Measurements from ENCODE around the gene PCGF3.
"Not testable (repeated sequence)": the region's sequence is repeated elsewhere in the genome, so short reads cannot be mapped to it uniquely, and the experiment has no call there.

The PCGF3 gene

GRCh38 chr4:801436-802124, 95.9 kb downstream of the PCGF3 start:
- no peak for DNase-seq

DNA sequence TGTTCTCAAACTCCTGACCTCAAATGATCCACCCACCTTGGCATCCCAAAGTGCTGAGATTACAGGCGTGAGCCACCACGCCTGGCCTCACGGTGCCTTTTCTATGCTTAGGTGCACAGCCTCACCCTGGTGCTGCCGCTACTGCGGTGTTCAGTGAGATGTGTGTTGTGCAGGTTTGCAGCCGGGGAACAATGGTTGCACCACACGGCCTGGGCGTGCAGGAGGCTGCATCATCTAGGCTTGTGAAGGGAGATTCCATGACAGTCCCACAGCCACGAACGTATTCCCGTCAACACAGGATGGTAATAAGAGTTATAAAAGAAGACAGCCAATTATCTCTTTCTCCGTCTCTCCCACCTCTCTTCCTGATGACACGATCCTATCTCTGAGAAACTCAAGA, 98.3 kb downstream of the PCGF3 start:
- no peak for DNase-seq

DNA sequence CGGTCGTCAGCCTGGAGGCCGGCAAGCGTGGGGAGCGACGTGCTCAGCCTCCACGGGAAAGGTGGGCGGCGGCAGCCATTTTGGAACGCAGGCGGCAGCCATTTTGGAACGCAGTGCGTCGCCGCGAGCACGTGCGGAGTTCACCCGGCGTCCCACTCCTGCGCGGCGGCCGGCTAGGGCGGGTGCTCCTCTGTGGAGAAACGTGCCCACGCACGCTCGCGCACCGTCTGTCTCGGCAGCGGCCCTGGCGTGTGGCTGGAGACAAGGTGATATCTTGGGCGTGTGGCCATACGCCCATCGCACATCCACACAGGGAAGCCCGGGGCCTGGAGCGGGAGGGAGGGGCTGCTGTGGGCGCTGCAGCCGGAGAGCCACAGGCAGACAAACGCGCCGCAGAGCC, 99.2 kb downstream of the PCGF3 start:
- DNase-seq, result no peak

DNA sequence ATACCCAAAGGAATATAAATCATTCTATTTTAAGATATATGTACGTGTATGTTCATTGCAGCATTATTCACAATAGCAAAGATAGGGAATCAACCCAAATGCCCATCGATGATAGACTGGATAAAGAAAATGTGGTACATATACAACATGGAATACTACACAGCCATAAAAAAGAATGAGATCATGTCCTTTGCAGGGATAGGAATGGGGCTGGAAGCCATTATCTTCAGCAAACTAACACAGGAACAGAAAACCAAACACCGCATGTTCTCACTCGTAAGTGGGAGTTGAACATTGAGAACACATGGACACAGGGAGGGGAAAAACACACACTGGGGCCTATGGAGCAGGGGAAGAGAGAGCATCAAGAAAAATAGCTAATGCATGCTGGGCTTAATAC, 101.3 kb downstream of the PCGF3 start:
- DNase-seq, result not testable (repeated sequence)

DNA sequence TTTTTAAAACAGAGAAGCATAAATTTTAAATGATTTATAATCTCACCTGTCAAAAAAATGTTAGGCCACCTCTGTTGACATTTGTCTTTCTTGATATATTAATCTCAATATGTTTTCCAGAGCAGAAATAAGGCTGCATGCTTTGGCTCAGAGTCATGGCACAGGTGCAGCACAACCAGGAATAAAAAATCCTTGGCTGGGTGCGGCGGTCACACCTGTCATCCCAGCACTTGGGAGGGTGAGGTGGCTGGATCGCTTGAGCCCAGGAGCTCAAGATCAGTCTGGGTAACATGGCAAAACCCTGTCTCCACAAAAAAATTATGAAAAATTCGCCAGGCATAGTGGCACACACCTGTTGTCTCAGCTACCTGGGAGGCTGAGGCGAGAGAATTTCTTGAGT, 102.2 kb downstream of the PCGF3 start:
- DNase-seq, result no peak

DNA sequence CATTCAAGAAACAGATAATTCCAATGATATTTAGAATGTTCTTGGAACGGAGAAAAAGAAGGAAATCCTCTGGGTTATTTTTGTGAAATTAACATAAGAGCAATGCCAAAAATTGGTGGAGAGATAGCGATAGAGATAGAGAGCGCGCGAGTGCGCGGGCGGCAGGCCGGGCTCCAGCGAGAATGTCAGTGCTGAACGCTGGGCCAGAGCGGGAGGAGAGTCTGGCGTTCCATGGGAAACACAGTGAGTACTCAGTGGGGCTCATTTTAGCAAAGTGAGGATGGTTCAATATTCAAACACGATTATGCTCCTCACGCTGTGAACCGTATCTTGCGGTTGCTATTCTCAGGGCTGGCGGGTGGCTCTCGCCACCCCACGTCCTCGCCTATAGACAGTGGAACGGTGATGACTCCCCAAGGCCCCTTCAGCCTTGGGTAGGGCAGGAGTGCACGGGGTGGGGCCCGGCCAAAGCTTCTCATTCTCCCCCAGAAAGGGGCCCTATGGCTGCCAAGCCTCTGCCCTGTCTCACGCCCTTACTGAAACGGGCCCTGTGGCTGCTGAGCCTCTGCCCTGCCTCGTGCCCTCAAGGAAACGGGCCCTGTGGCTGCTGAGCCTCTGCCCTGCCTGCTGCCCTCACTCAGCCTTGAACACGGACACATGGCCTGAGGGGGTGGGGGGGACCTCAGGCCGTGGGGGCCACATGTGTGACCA, 103.4 kb downstream of the PCGF3 start:
- DNase-seq, result no peak

DNA sequence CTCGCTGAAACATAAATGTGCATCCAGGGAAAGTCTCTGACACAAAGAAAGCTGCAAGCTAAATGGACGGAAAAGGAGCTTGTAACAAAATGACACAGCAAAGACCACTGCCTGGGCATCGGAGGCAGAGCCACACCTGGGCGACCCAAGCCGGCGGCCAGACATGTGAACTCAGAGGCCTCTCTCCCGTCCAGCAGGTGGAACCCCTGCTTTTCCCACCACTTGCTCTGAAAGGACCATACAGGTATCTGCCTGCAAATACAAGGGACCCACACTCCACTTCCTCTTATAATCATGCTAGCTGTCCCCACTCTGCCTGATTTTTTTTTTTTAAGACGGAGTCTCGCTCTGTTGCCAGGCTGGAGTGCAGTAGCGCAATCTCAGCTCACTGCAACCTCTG, 108.3 kb downstream of the PCGF3 start:
- no peak for DNase-seq

DNA sequence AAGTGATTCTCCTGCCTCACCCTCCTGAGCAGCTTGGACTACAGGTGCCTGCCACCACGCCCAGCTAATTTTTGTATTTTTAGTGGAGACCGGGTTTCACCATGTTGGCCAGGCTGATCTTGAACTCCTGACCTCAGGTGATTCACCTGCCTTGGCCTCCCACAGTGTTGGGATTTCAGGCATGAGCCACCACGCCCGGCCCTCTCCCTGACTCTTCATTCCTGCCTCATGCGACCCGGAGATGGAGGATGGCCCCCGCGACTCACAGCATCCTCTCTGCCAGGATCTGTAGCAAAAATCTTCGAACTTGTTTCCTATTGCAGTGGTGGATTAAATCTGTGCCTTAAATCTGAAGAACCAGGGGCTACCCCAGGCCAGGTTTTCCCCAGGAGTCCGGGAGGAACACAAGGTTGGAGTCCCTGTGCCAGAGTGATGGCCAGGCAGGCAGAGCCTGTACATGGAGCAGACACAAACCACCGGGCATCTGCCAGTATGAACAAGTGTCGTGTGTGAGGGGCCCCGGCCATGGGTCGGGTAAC, 108.7 kb downstream of the PCGF3 start:
- DNase-seq, result no peak

DNA sequence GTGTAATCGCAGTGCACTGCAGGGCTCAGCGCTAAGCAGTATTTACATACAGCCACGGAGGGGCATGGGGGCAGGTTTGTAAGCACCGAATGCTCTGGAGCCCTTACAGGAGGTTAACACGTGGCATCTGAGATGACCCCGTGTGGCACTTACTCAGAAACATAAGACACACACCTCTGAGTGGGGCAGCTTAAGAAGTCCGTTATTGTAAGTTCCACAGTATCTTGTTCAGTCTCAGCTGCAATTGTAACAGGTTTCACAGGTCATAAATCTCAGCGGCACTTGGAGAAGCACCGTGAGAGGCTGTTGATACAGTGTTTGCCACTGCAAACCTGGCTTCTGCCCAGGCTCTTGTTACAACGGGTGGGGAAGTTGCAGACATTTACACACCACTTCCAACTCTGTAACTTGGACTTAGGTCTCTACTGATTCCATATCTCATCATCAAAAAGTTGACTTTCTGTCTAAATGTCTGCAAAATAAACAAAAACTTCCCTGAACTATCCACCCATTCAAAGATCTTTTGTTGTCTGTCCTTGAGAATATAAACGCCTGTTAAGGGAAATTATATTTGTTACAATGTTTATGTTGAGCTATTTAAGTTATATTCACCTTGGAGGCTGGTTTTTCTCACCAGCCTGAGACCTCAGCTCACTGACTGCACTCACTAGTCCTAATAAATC, 110.0 kb downstream of the PCGF3 start:
- DNase-seq, result no peak

DNA sequence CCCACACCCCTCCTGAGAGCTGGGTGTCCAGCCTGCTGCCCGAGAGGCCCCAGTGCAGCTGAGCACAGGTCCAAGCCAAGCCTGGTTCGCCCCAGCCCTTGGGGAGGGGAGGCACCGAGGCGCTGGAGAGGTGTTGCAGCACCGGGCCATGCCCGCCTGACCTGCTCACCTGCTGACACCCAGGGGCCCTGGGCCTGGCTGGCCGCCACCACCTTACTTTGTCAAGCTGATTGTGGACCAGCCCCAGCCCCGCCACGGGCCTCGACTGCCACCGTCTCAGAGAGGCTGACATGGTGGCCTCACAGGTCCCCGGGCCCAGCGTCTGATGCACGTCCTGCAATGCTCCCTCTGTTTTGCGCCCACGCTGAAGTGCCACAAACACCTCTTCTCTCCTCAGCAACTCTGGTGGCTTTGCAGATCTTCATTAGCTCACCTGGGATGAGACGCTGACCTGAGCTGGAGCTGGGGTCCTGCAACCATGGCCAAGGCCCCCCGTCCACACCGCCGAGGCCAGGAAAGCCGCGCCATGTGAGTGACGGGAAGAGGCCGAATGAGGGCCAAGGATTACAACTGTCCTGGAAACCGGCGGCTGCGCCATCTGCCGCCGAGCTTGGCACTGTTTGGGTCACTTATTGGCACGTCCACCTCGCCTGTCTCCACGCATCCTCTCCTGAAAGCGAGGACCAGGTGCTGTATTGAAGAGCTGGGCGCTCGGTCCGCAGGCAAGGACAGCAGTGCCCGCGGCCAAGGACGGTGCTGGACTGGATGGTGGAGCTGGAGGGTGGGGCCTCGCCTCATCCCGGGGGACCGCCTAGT, 112.7 kb downstream of the PCGF3 start:
- DNase-seq, result no peak

DNA sequence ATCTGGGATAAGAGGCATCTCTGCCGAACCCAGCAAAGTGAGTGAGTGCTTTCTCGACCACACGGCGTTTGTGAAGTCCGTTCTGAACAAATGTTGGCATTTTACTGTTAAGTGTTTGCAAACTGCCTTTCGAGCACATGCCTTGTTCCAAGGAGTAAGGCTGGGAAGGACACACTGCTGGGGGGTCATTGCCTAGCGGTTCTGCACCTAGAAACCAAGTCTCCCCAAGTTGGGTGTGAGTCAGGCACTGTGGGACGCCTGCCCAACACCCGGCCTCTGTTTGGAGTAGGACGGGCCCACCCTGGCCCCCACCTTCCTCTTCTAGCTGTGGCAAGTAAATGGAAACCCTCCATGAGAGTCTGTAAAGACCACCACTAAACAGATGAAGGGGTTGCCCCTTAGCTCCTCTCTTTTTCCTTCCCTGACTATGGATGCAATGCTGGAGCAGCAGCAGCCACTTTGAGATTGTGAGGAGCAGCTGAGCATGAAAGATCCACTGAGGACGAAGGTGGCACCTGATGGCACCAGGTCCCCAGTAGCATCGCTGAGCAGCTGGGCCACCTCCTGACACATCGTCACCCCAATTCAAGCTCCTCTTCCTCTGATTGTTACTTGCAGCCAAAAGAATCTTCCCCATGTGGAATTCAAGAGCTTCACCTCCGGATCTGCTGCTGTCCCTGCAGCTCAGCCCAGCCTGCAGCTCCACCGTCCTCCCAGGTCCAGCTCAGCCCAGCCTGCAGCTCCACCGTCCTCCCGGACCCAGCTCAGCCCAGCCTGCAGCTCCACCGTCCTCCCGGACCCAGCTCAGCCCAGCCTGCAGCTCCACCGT, 114.0 kb downstream of the PCGF3 start:
- DNase-seq, result no peak

Data from fibroblast of skin of back (primary cell).